Activated CD4-positive, alpha-beta T cell treated with anti-CD3 and anti-CD28 coated beads, Interleukin-2, amount 10 ng/mL, durations not matched to agents 7 days and 5 days (primary cell): ENCODE measurements around the gene DOK6. TPM values are rescaled to one million over a fixed set of nuclear protein-coding genes. Genes with fewer than 3 reads are reported as not detected.

Experiments
- CTCF ChIA-PET: fragments of 350-600 bp; sonication (Branson Sonifier 250); formaldehyde crosslinking; loops from one replicate; lab custom pipeline; 2021; ENCODE audit warnings: antibody characterized with exemption; lab: Charles Lee
- POLR2A ChIA-PET: fragments of 350-600 bp; sonication (Branson Sonifier 250); formaldehyde crosslinking; loops from one replicate; lab custom pipeline; 2021; ENCODE audit warnings: antibody characterized with exemption; lab: Charles Lee
- DNase-seq: peaks from one replicate; pipeline ENCODE4 v3.0.0-alpha.2; 2020
- H3K27ac Mint-ChIP-seq: one replicate; pipeline ENCODE4 v1.8.0; 2021; ENCODE audit warnings: mild to moderate bottlenecking, moderate library complexity, mixed read lengths
- H3K27me3 Mint-ChIP-seq: one replicate; pipeline ENCODE4 v1.8.0; 2021; ENCODE audit warnings: mixed read lengths
- H3K36me3 Mint-ChIP-seq: one replicate; pipeline ENCODE4 v1.8.0; 2021; ENCODE audit warnings: low read depth, mixed read lengths
- H3K4me1 Mint-ChIP-seq: one replicate; pipeline ENCODE4 v1.8.0; 2021; ENCODE audit warnings: mixed read lengths
- H3K4me3 Mint-ChIP-seq: one replicate; pipeline ENCODE4 v1.8.0; 2021; ENCODE audit warnings: mild to moderate bottlenecking, moderate library complexity, mixed read lengths
- H3K9me3 Mint-ChIP-seq: one replicate; pipeline ENCODE4 v1.8.0; 2021; ENCODE audit warnings: mixed read lengths
- total RNA-seq, 2 experiments: library from RNA; stranded (reverse); gene quantifications; one replicate each; pipeline ENCODE4 v1.2.3, GENCODE V29; 2021

The DOK6 gene
- total RNA-seq, 2 experiments from 2014 or later, result not detected

DNA sequence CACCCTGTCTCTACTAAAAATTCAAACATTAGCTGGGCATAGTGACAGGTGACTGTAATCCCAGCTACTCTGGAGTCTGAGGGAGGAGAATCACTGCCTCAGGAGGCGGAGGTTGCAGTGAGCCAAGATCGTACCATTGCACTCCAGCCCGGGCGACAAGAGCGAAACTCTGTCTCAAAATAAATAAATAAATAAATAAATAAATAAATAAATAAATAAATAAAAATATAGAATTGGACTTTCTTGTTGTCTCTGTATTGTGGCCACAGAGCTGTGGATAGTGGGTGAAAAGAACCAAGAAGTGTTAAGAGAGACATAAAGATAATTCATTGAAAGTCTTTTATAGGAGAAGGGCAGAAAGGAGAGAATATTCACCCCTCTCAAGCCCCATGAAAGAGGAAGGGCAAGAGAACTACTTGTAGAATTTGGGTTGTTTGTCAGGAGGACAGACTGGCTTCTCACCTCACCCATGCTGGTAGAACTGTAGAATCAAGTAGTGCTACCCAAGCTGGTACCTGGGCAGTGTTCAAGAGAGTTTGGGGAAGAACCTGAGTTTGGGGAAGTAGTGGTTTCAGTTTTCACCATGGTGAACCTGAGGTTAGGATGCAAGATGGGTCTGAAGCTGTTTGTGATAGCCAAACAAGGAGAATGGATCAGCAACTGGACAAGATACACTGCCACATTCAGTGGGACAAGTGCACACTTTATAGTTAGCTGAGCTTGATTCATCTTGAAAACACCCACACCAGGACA lies 290.5 kb downstream of the DOK6 start:
- POLR2A ChIA-PET, result no interaction called here

GRCh38 chr18:69697069-69697468 lies 296.4 kb downstream of the DOK6 start:
- POLR2A ChIA-PET, result no interaction called here
- Mint-ChIP-seq H3K4me1 (no peaks in the 10 kb centered on the region), H3K27ac (no peak overlapping the region), H3K36me3 (no peaks in the 10 kb centered on the region), H3K27me3 (peaks cover 6% of the 10 kb centered on the region), H3K4me3 (no peak overlapping the region), H3K9me3 (no peaks in the 10 kb centered on the region)
- CTCF ChIA-PET, result no interaction called here
- DNase-seq, result no peak

More for the DNA sequence above, 290.5 kb downstream of the DOK6 start:
- Mint-ChIP-seq H3K9me3 (no peaks in the 10 kb centered on the region), H3K27me3 (peaks cover 4% of the 10 kb centered on the region), H3K27ac (no peak overlapping the region), H3K4me3 (no peak overlapping the region), H3K36me3 (no peaks in the 10 kb centered on the region), H3K4me1 (no peaks in the 10 kb centered on the region)
- CTCF ChIA-PET, result no interaction called here
- no peak for DNase-seq

GRCh38 chr18:69697689-69698088 lies 297.0 kb downstream of the DOK6 start:
- Mint-ChIP-seq H3K27ac (no peak overlapping the region), H3K4me3 (no peak overlapping the region), H3K36me3 (no peaks in the 10 kb centered on the region), H3K27me3 (peaks cover 6% of the 10 kb centered on the region), H3K4me1 (no peaks in the 10 kb centered on the region), H3K9me3 (no peaks in the 10 kb centered on the region)
- ChIA-PET POLR2A (no interaction called here), CTCF (no interaction called here)
- DNase-seq, result no peak

- no peak for DNase-seq
- H3K4me3 Mint-ChIP-seq, result no peak overlapping the region
- H3K27me3 Mint-ChIP-seq, result peaks cover 2% of the 10 kb centered on the region
- H3K27ac Mint-ChIP-seq, result no peak overlapping the region
- H3K4me1 Mint-ChIP-seq, result peaks cover 2% of the 10 kb centered on the region
- H3K9me3 Mint-ChIP-seq, result no peaks in the 10 kb centered on the region
- POLR2A ChIA-PET, result no interaction called here
- CTCF ChIA-PET, result no interaction called here
- H3K36me3 Mint-ChIP-seq, result no peaks in the 10 kb centered on the region
Observed at GRCh38 chr18:69701305-69701704, 300.6 kb downstream of the DOK6 start.

- H3K27ac Mint-ChIP-seq, result no peak overlapping the region
- no peaks in the 10 kb centered on the region for H3K36me3 Mint-ChIP-seq
- peaks cover 2% of the 10 kb centered on the region for H3K27me3 Mint-ChIP-seq
- ChIA-PET CTCF (no interaction called here), POLR2A (no interaction called here)
- peaks cover 3% of the 10 kb centered on the region for H3K9me3 Mint-ChIP-seq
- no peak overlapping the region for H3K4me3 Mint-ChIP-seq
- H3K4me1 Mint-ChIP-seq, result peaks cover 2% of the 10 kb centered on the region
- DNase-seq, result no peak
Observed at GRCh38 chr18:69703461-69703860, 302.8 kb downstream of the DOK6 start.

DNA sequence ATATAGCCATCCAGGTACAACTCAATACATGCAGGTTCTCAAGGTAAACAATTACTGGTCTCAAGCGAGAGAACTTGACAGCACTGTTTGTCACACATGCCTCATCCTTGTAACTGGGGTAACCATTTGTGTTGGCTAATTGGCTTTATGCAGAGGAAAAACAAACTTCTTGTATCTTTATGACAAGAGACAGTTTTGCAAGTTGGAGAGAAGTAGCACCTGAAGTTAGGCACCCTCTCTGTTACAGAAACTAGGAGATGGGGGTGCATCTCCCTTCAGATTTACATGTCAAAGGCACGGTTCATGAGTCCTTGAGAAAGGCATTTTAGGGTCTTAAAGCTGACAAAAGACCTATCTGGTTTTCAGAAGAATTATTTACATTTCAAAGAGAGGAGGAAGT lies 305.3 kb downstream of the DOK6 start:
- H3K9me3 Mint-ChIP-seq, result peaks cover 3% of the 10 kb centered on the region
- H3K4me3 Mint-ChIP-seq, result no peak overlapping the region
- ChIA-PET CTCF (no interaction called here), POLR2A (no interaction called here)
- H3K36me3 Mint-ChIP-seq, result no peaks in the 10 kb centered on the region
- H3K4me1 Mint-ChIP-seq, result peaks cover 2% of the 10 kb centered on the region
- DNase-seq, result no peak
- no peaks in the 10 kb centered on the region for H3K27me3 Mint-ChIP-seq
- H3K27ac Mint-ChIP-seq, result no peak overlapping the region

DNA sequence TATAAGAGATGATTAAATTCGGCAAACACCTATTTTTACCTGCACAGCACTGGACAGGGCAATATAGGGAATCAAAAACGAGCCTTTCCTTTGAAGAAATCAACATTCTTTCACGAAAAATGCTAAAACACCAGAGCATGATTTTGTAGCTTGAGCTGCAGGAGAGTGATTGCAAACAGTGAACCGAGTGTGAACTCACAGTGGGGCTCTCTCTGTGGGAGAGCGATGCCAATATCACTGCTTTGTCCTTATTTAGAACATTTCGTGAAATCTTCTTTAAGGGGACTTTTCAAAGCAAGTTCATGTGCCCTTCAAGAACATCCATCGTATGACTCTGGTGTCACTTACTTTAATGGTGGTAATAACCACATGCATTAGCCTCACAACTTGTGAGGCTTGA lies 308.2 kb downstream of the DOK6 start:
- H3K4me3 Mint-ChIP-seq, result no peak overlapping the region
- ChIA-PET CTCF (no interaction called here), POLR2A (interaction anchor here (0.6 kb wide), 1 partner anchor 96 kb away, joined by 3 read pairs; no protein-coding TSS in a partner anchor)
- peaks cover 2% of the 10 kb centered on the region for H3K4me1 Mint-ChIP-seq
- no peaks in the 10 kb centered on the region for H3K36me3 Mint-ChIP-seq
- H3K9me3 Mint-ChIP-seq, result peaks cover 3% of the 10 kb centered on the region
- no peaks in the 10 kb centered on the region for H3K27me3 Mint-ChIP-seq
- DNase-seq, result no peak
- H3K27ac Mint-ChIP-seq, result no peak overlapping the region

- no peak for DNase-seq
- ChIA-PET CTCF (no interaction called here), POLR2A (no interaction called here)
- Mint-ChIP-seq H3K4me3 (no peak overlapping the region), H3K27ac (no peak overlapping the region), H3K36me3 (peaks cover 7% of the 10 kb centered on the region), H3K27me3 (no peaks in the 10 kb centered on the region), H3K4me1 (no peaks in the 10 kb centered on the region), H3K9me3 (peaks cover 28% of the 10 kb centered on the region)
Observed at GRCh38 chr18:69715191-69715795, 314.6 kb downstream of the DOK6 start.

DNA sequence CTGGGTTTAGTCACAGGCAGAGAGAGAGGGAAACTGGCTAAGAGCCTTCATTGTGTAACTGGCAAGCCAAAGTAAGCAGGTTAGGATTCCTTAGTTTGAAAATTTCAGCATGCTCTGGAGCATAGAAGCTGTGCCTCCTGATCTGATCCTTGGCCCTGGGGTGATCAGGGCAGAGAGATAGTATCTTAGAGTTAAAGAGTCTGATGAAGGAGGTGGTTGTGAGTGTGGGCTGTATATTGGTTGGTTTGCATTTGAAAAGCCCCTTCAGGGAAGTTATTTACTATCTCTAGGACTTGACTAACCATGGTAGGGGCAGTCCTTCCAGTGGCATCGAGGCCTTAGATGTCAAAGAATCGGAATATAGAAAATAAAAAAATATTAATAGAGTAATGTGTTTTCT lies 316.9 kb downstream of the DOK6 start:
- Mint-ChIP-seq H3K9me3 (peaks cover 28% of the 10 kb centered on the region), H3K27me3 (no peaks in the 10 kb centered on the region), H3K4me3 (no peak overlapping the region), H3K4me1 (no peaks in the 10 kb centered on the region), H3K27ac (no peak overlapping the region), H3K36me3 (peaks cover 7% of the 10 kb centered on the region)
- DNase-seq, result no peak
- CTCF ChIA-PET, result interaction anchor here (1.4 kb wide), 1 partner anchor 128 kb away, joined by 3 read pairs; no protein-coding TSS in a partner anchor
- POLR2A ChIA-PET, result no interaction called here

DNA sequence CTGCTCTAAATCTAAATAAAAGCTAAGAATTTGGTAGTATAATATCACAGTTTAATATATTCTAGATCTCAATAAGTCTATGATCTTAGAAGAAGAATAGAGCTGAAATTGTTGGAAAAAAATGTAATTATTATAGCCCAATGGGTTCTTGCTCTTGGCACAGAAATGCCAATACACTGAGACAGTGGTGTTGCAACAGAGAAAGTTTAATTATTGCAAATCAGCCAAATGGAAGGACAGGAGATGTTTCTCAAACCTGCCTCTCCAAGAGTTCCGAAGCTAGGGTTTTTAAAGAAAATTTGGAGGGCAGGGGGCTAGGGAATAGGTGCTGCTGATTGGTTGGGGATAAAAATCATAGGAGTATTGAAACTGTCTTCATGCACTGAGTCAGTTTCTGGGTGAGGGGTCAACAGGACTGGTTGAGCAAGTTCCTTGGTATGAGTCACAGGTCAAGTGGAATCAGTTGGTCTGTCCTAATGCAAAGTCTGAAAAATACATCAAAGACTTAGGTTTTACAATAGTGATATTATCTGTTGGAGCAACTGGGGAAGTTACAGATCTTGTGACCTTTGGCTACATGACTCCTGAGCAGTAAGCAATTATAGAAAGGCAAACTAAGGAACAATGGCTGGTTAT lies 318.3 kb downstream of the DOK6 start:
- Mint-ChIP-seq H3K36me3 (peaks cover 7% of the 10 kb centered on the region), H3K4me1 (no peaks in the 10 kb centered on the region), H3K4me3 (no peak overlapping the region), H3K27me3 (no peaks in the 10 kb centered on the region), H3K27ac (no peak overlapping the region), H3K9me3 (peaks cover 28% of the 10 kb centered on the region)
- ChIA-PET POLR2A (no interaction called here), CTCF (no interaction called here)
- no peak for DNase-seq

- H3K36me3 Mint-ChIP-seq, result peaks cover 7% of the 10 kb centered on the region
- POLR2A ChIA-PET, result no interaction called here
- H3K4me1 Mint-ChIP-seq, result no peaks in the 10 kb centered on the region
- CTCF ChIA-PET, result no interaction called here
- no peak overlapping the region for H3K27ac Mint-ChIP-seq
- no peak overlapping the region for H3K4me3 Mint-ChIP-seq
- no peak for DNase-seq
- H3K9me3 Mint-ChIP-seq, result peaks cover 28% of the 10 kb centered on the region
- no peaks in the 10 kb centered on the region for H3K27me3 Mint-ChIP-seq
Observed at GRCh38 chr18:69720422-69720821, 319.7 kb downstream of the DOK6 start.

GRCh38 chr18:69723434-69723833 lies 322.7 kb downstream of the DOK6 start:
- H3K9me3 Mint-ChIP-seq, result peaks cover 15% of the 10 kb centered on the region
- no peaks in the 10 kb centered on the region for H3K27me3 Mint-ChIP-seq
- no peaks in the 10 kb centered on the region for H3K4me1 Mint-ChIP-seq
- ChIA-PET CTCF (no interaction called here), POLR2A (no interaction called here)
- no peak overlapping the region for H3K4me3 Mint-ChIP-seq
- DNase-seq, result no peak
- peaks cover 9% of the 10 kb centered on the region for H3K36me3 Mint-ChIP-seq
- H3K27ac Mint-ChIP-seq, result no peak overlapping the region

DNA sequence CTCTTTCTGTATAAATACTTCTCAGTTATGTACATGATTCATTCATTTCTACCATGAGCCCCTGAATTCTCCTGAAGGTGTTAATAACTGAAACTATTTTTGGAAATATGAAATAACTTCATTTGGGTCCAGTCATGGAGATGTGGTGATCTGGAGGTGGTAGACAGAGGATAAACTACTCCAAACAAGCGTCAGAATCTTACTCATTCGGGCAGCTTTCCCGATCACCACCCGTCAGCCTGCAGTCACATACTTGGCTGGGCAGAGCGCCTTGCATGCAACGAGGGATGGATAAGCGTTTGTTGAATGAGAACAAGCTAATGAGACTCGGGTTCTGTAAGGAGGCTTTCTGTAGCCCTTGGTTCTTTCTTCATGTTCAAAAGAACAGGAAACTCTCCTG lies 324.3 kb downstream of the DOK6 start:
- Mint-ChIP-seq H3K4me3 (no peak overlapping the region), H3K36me3 (peaks cover 2% of the 10 kb centered on the region), H3K9me3 (peaks cover 2% of the 10 kb centered on the region), H3K27me3 (no peaks in the 10 kb centered on the region), H3K4me1 (no peaks in the 10 kb centered on the region), H3K27ac (no peak overlapping the region)
- DNase-seq, result no peak
- ChIA-PET CTCF (interaction anchor here (1.0 kb wide), 1 partner anchor 39 kb away, joined by 3 read pairs; no protein-coding TSS in a partner anchor), POLR2A (no interaction called here)
